ENCODE measurements around the gene LRSAM1.

LRSAM1 gene

DNA sequence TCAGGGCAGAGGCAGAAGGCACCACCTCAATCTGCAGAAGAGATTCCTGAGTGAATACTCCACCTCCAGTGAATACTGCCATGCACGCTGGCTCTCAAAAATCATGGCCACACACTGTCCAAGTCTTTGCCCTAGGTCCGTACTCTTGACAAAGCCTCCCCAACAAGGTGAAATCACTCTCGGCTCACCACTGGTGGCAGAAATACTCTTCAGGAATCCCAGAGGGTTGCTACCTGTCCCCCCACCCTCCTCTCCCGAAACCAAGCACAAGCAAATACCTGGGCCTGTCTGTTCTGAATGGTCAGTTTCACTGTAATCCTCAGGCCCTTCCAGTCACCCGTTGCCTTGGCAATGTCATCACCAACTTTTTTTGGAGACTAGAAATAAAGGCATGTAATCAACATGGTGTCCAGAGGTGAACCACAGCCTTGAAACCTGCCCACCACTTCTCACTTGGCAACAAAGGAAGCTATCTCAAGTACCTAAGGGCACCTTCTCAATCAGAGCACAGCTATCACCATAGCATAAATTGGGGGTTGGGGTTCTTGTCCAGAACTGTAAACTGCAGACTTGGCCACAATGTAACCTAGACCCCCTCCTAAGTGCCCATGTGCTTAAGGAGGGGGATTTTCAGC, 1.9 kb upstream of the LRSAM1 start:
- TF ChIP-seq, protein P1, sequence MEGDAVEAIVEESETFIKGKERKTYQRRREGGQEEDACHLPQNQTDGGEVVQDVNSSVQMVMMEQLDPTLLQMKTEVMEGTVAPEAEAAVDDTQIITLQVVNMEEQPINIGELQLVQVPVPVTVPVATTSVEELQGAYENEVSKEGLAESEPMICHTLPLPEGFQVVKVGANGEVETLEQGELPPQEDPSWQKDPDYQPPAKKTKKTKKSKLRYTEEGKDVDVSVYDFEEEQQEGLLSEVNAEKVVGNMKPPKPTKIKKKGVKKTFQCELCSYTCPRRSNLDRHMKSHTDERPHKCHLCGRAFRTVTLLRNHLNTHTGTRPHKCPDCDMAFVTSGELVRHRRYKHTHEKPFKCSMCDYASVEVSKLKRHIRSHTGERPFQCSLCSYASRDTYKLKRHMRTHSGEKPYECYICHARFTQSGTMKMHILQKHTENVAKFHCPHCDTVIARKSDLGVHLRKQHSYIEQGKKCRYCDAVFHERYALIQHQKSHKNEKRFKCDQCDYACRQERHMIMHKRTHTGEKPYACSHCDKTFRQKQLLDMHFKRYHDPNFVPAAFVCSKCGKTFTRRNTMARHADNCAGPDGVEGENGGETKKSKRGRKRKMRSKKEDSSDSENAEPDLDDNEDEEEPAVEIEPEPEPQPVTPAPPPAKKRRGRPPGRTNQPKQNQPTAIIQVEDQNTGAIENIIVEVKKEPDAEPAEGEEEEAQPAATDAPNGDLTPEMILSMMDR (IDR thresholded peaks at IDR 0.05; ENCODE audit: insufficient read depth, low read depth, low read length, missing control alignments): no peak
- H3K4me3 ChIP-seq (ENCODE audit: low read depth, low read length): peak overlapping the region; percentile 94
- peak; percentile 45 for DNase-seq (ENCODE audit: low read depth)

DNA sequence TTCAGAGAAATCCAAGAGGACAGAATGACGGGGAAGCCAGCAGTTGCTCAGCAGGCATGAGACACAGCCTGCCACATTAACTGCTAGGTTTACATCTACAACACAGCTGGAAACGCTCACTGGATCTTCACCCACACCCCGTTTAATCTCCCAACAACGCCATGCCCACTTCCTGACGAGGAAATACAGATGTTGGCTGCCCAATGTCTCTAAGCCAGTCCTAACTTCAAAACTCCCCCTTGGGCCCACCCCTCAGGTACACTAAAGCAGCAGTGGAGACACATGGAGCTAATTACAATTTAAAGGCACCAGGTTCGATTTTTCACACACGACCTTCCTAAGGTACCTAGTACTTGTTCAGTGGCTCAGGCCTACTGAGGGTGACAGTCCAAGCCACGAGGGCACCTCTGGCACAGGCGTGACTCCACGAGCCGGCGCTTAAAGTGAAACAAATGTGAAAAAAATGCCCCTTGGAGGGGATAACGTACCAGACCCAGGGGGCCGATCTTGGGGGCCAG, 1.0 kb upstream of the LRSAM1 start:
- DNase-seq (ENCODE audit: low read depth): no peak
- peak overlapping the region; percentile 94 for H3K4me3 ChIP-seq (ENCODE audit: low read depth, low read length)
- TF ChIP-seq, protein P1 (IDR thresholded peaks at IDR 0.05; ENCODE audit: insufficient read depth, low read depth, low read length, missing control alignments): no peak

- no peak for DNase-seq (ENCODE audit: low read depth)
Observed at GRCh38 chr9:127451608-127451857, 223 bp downstream of the LRSAM1 start.

GRCh38 chr9:127451858-127452656, 747 bp downstream of the LRSAM1 start:
- TF ChIP-seq, protein P1 (IDR thresholded peaks at IDR 0.05; ENCODE audit: insufficient read depth, low read depth, low read length, missing control alignments): no peak
- peak; percentile 80 for DNase-seq (ENCODE audit: low read depth)
- peak overlapping the region; percentile 94 for H3K4me3 ChIP-seq (ENCODE audit: low read depth, low read length)

More at GRCh38 chr9:127451608-127451857, 223 bp downstream of the LRSAM1 start:
- TF ChIP-seq, protein P1 (IDR thresholded peaks at IDR 0.05; ENCODE audit: insufficient read depth, low read depth, low read length, missing control alignments): no peak
- H3K4me3 ChIP-seq (ENCODE audit: low read depth, low read length): peak overlapping the region; percentile 94

- peak overlapping the region; percentile 94 for H3K4me3 ChIP-seq (ENCODE audit: low read depth, low read length)
- DNase-seq (ENCODE audit: low read depth): no peak
- TF ChIP-seq, protein P1 (IDR thresholded peaks at IDR 0.05; ENCODE audit: insufficient read depth, low read depth, low read length, missing control alignments): no peak
Observed at GRCh38 chr9:127452691-127453090, 1.4 kb downstream of the LRSAM1 start.

- TF ChIP-seq, protein P1 (IDR thresholded peaks at IDR 0.05; ENCODE audit: insufficient read depth, low read depth, low read length, missing control alignments): peak; percentile 38
- no peak overlapping the region for H3K4me3 ChIP-seq (ENCODE audit: low read depth, low read length)
- DNase-seq (ENCODE audit: low read depth): peak; percentile 30
Observed at GRCh38 chr9:127455324-127455992, 4.1 kb downstream of the LRSAM1 start.

All from GM12865 (cell line).